Neuronal stem cell (in vitro differentiated cells): ENCODE data around the gene USP10.
A peak's percentile ranks its signal among the peaks of the same experiment; 100 is the strongest.

Source experiments
- DNase-seq: peaks from one replicate; pipeline ENCODE4 v3.0.0-alpha.2; 2013; ENCODE audit warnings: low spot score
- H2AFZ ChIP-seq: one replicate; pipeline ENCODE4 v1.6.1; 2013; ENCODE audit warnings: mild to moderate bottlenecking, low read length, inconsistent platforms
- H2AK5ac ChIP-seq: 2 replicates; pipeline ENCODE4 v1.6.1; 2013; ENCODE audit warnings: low read depth, mild to moderate bottlenecking, inconsistent platforms, low read length, moderate library complexity, mixed read lengths
- H2BK120ac ChIP-seq: 2 replicates; pipeline ENCODE4 v1.6.1; 2013; ENCODE audit warnings: low read depth, mild to moderate bottlenecking, inconsistent platforms, low read length, moderate library complexity, mixed read lengths
- H2BK12ac ChIP-seq: one replicate; pipeline ENCODE4 v1.6.1; 2013; ENCODE audit warnings: low read length, inconsistent platforms
- H2BK15ac ChIP-seq: 2 replicates; pipeline ENCODE4 v1.6.1; 2013; ENCODE audit warnings: mild to moderate bottlenecking, low read length, inconsistent platforms, mixed read lengths
- H2BK5ac ChIP-seq: one replicate; pipeline ENCODE4 v1.6.1; 2013; ENCODE audit warnings: inconsistent platforms, mild to moderate bottlenecking, low read length, moderate library complexity
- H3K14ac ChIP-seq: one replicate; pipeline ENCODE4 v1.6.1; 2013; ENCODE audit warnings: low read length, inconsistent platforms
- H3K18ac ChIP-seq: 2 replicates; pipeline ENCODE4 v1.6.1; 2013; ENCODE audit warnings: low read length, inconsistent platforms
- H3K23ac ChIP-seq: 2 replicates; pipeline ENCODE4 v1.6.1; 2013; ENCODE audit warnings: low read depth, mild to moderate bottlenecking, mixed read lengths, low read length, inconsistent platforms; ENCODE audit not compliant: poor library complexity
- H3K27ac ChIP-seq: replicated peaks from 3 replicates; pipeline ENCODE4 v1.5.1; 2013; ENCODE audit warnings: low read length, inconsistent platforms
- H3K27me3 ChIP-seq, 3 experiments: 2 replicates each; pipeline ENCODE4 v1.6.1; 2013; ENCODE audit warnings: low read length in 3 of 3, mild to moderate bottlenecking in 2 of 3, inconsistent platforms in 1 of 3, low read depth in 1 of 3, mixed read lengths in 1 of 3, moderate library complexity in 1 of 3; ENCODE audit not compliant: control insufficient read depth in 3 of 3, insufficient read depth in 3 of 3
- H3K36me3 ChIP-seq, 2 donors: replicated peaks in 1 of 2; 2 replicates each; pipeline ENCODE4 v1.6.1; 2013; ENCODE audit warnings: low read length in 2 of 2; ENCODE audit not compliant: control insufficient read depth in 2 of 2, insufficient read depth in 2 of 2
- H3K4ac ChIP-seq: 2 replicates; pipeline ENCODE4 v1.6.1; 2013; ENCODE audit warnings: inconsistent platforms, mild to moderate bottlenecking, low read length, moderate library complexity
- H3K4me1 ChIP-seq, 2 donors: 1 replicate in 1 of 2; 2 replicates in 1 of 2; pipeline ENCODE4 v1.6.1; 2013; ENCODE audit warnings: low read length in 2 of 2, low read depth in 1 of 2; ENCODE audit not compliant: control insufficient read depth in 2 of 2, insufficient read depth in 1 of 2
- H3K4me2 ChIP-seq: one replicate; pipeline ENCODE4 v1.6.1; 2013; ENCODE audit warnings: mild to moderate bottlenecking, low read length, inconsistent platforms; ENCODE audit not compliant: insufficient read depth, poor library complexity, severe bottlenecking
- H3K4me3 ChIP-seq, 2 donors: 2 replicates each; pipeline ENCODE4 v1.5.1; 2013; ENCODE audit warnings: low read length in 2 of 2, mild to moderate bottlenecking in 2 of 2, inconsistent platforms in 1 of 2, moderate library complexity in 1 of 2
- H3K79me1 ChIP-seq: one replicate; pipeline ENCODE4 v1.6.1; 2013; ENCODE audit warnings: low read depth, mild to moderate bottlenecking, inconsistent platforms, low read length, moderate library complexity
- H3K9ac ChIP-seq: one replicate; pipeline ENCODE4 v1.6.1; 2013; ENCODE audit warnings: mild to moderate bottlenecking, low read depth, low read length, inconsistent platforms; ENCODE audit not compliant: poor library complexity
- H3K9me3 ChIP-seq, 2 donors: replicated peaks in 1 of 2; 2 replicates each; pipeline versions ENCODE3 to v1.6.1; 2013; ENCODE audit warnings: low read length in 2 of 2, mild to moderate bottlenecking in 2 of 2, inconsistent platforms in 1 of 2, low read depth in 1 of 2, mixed read lengths in 1 of 2, moderate library complexity in 1 of 2; ENCODE audit not compliant: control insufficient read depth in 2 of 2, insufficient read depth in 1 of 2
- H4K8ac ChIP-seq: one replicate; pipeline ENCODE4 v1.6.1; 2013; ENCODE audit warnings: low read depth, mild to moderate bottlenecking, inconsistent platforms, low read length, moderate library complexity
- H4K91ac ChIP-seq: one replicate; pipeline ENCODE4 v1.6.1; 2013; ENCODE audit warnings: low read length, low read depth, mild to moderate bottlenecking, inconsistent platforms; ENCODE audit not compliant: poor library complexity
- WGBS, 2 donors: extraction: QIAGEN DNeasy Blood & Tissue Kit; methylation state at CpG; one replicate each; pipeline ENCODE4 v1.1.7; 2013; ENCODE audit warnings: missing lambda C conversion rate in 2 of 2, mixed read lengths in 1 of 2; ENCODE audit not compliant: insufficient read length in 2 of 2, insufficient replicate concordance in 1 of 2; ENCODE audit errors: extremely low coverage in 2 of 2; 5-methylcytosine and 5-hydroxymethylcytosine counted together

USP10 gene

DNA sequence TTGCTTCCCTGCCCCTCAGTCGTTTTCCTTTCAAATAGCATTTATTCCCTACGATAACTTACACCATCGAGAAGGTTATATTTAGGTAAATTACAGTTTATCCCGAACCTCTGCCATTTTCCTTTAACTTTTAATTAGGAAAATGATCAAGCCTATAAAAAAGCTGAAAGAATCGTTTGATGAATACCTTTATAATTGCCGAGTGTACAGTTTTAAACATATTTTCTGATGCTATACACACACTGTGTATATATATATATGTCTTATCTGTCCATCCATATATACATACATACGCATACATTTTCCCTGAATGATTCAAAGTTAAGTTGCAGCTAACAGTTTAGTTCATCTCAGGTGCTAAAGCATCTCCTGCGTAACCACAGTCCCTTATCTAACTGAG lies 63.4 kb downstream of the USP10 start:
- no peaks in the 10 kb centered on the region for H3K9me3 ChIP-seq
- no peak overlapping the region for H4K8ac ChIP-seq
- H2AK5ac ChIP-seq: no peak overlapping the region
- no peak overlapping the region for H2BK12ac ChIP-seq
- no peak for DNase-seq
- H3K27me3 ChIP-seq: no peaks in the 10 kb centered on the region
- no peak overlapping the region for H3K27ac ChIP-seq
- no peak overlapping the region for H2AFZ ChIP-seq
- no peak overlapping the region for H3K9ac ChIP-seq
- peaks cover 0 to 13% of the 10 kb centered on the region in 2 donors for H3K4me1 ChIP-seq
- H4K91ac ChIP-seq: no peak overlapping the region
- no CpG with 5 or more reads among the region's 8 CpGs for WGBS, 2 donors
- H3K79me1 ChIP-seq: peaks cover 3% of the 10 kb centered on the region
- no peak overlapping the region for H3K4ac ChIP-seq
- no peak overlapping the region for H3K18ac ChIP-seq
- no peak overlapping the region for H3K4me2 ChIP-seq
- H2BK5ac ChIP-seq: no peak overlapping the region
- H3K14ac ChIP-seq: no peak overlapping the region
- H2BK15ac ChIP-seq: no peak overlapping the region
- H3K4me3 ChIP-seq: no peak overlapping the region
- H3K36me3 ChIP-seq: peaks cover 40 to 96% of the 10 kb centered on the region in 2 donors
- H2BK120ac ChIP-seq: no peak overlapping the region
- H3K23ac ChIP-seq: no peak overlapping the region

DNA sequence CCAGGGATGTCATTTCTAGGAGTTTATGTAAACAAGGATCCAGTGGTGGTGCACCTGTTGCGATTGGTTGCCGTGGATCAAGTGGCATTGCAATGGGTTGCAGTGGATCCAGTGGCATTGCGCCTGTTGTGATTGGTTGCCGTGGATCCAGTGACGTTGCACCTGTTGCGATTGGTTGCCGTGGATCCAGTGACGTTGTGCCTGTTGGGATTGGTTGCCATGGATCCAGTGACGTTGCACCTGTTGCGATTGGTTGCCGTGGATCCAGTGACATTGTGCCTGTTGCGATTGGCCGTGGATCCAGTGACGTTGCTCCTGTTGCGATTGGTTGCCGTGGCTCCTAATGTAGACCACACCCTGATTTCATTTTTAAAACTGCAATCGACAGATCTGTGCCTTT lies 63.8 kb downstream of the USP10 start:
- H3K23ac ChIP-seq: no peak overlapping the region
- peaks cover 3% of the 10 kb centered on the region for H3K79me1 ChIP-seq
- no peak overlapping the region for H2BK120ac ChIP-seq
- peaks cover 38 to 97% of the 10 kb centered on the region in 2 donors for H3K36me3 ChIP-seq
- no peak overlapping the region for H2BK15ac ChIP-seq
- H3K18ac ChIP-seq: no peak overlapping the region
- no peaks in the 10 kb centered on the region for H3K27me3 ChIP-seq
- H3K4me3 ChIP-seq: peak overlapping the region in 1 of 2 donors; percentile 64
- no peak overlapping the region for H4K91ac ChIP-seq
- H3K27ac ChIP-seq: no peak overlapping the region
- no peak overlapping the region for H2BK12ac ChIP-seq
- H2AK5ac ChIP-seq: no peak overlapping the region
- no peaks in the 10 kb centered on the region for H3K9me3 ChIP-seq
- no peak overlapping the region for H4K8ac ChIP-seq
- no peak overlapping the region for H2BK5ac ChIP-seq
- H3K4ac ChIP-seq: no peak overlapping the region
- no peak overlapping the region for H3K4me2 ChIP-seq
- no peak overlapping the region for H3K14ac ChIP-seq
- no CpG with 5 or more reads among the region's 17 CpGs for WGBS, 2 donors
- DNase-seq: no peak
- H2AFZ ChIP-seq: no peak overlapping the region
- peaks cover 0 to 13% of the 10 kb centered on the region in 2 donors for H3K4me1 ChIP-seq
- no peak overlapping the region for H3K9ac ChIP-seq

DNA sequence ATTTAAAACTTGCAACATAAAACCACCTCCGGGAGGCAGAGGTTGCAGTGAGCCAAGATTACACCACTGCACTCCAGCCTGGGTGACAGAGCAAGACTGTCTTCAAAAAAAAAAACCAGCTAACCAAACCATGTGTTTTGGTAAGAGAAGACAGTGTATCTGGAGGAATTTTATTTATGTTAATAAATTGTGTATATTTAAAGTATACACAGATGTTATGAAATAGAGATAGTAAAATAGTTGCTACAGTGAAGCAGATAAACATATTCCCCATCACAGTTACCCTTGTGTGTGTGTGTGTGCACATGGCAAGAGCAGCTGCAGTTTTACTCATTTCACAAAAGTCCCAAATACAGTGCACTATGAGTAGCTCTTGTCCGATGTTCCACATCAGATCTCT lies 65.2 kb downstream of the USP10 start:
- H3K14ac ChIP-seq: no peak overlapping the region
- no peak overlapping the region for H3K4me2 ChIP-seq
- H3K9ac ChIP-seq: no peak overlapping the region
- H2AFZ ChIP-seq: no peak overlapping the region
- H2BK15ac ChIP-seq: no peak overlapping the region
- H2BK5ac ChIP-seq: no peak overlapping the region
- no peak overlapping the region for H2BK12ac ChIP-seq
- no peaks in the 10 kb centered on the region for H3K9me3 ChIP-seq
- H4K91ac ChIP-seq: no peak overlapping the region
- H2BK120ac ChIP-seq: no peak overlapping the region
- H2AK5ac ChIP-seq: no peak overlapping the region
- H3K27ac ChIP-seq: no peak overlapping the region
- no CpG with 5 or more reads among the region's 2 CpGs for WGBS, 2 donors
- no peak overlapping the region for H3K23ac ChIP-seq
- peaks cover 0 to 13% of the 10 kb centered on the region in 2 donors for H3K4me1 ChIP-seq
- no peaks in the 10 kb centered on the region for H3K27me3 ChIP-seq
- H3K18ac ChIP-seq: no peak overlapping the region
- no peak for DNase-seq
- H3K4me3 ChIP-seq: no peak overlapping the region
- no peak overlapping the region for H4K8ac ChIP-seq
- no peak overlapping the region for H3K4ac ChIP-seq
- peaks cover 47 to 97% of the 10 kb centered on the region in 2 donors for H3K36me3 ChIP-seq
- H3K79me1 ChIP-seq: peaks cover 3% of the 10 kb centered on the region

DNA sequence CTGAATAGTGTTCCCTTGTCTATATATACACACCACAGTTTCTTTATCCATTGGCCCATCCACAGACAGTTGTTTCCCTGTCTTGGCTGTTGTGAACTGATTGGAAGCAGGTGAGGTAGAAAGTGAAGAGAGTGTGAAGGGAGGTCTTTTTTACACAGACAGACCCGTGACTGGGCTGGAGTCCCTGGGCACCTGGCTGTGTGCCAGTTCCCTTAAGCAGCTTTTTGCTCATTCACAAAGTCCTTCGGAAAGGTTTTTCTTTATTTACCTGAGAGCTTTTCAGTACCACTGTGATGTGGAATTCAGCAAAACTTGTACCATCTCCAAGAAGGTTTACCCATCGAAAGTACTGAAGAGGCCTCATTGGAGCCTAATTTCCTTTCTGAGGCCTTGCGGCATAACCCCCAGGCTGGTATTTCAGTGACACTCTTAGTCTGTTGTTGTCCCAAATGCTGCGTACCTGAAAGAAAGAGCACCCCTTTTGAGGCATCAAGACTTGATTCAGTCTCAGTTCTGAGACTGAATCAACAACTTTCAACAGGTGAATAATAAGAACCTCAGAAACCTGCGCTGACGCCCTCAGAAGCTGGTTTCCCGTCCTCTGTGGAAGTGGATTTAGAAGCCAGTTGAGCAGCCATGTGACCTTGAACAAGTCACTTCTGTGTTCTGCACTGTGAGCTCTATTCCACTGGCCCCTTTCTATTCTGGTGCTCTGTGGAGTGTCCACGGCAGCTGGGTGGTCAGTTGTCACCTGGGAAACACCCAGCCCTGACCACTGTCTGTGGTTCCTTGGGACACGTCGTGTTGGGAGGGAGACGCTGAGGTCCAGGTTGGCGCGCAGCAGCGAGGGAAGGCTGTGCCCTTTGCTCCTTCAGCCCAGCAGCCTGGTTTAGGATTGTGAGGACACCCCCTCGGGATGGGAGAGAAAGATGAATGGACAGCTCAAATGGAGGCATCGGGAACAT lies 66.1 kb downstream of the USP10 start:
- no CpG with 5 or more reads among the region's 17 CpGs for WGBS, 2 donors
- DNase-seq: no peak
- peaks cover 47 to 94% of the 10 kb centered on the region in 2 donors for H3K36me3 ChIP-seq

More for the DNA sequence above, 66.1 kb downstream of the USP10 start:
- H3K18ac ChIP-seq: peak overlapping the region; percentile 1
- H4K8ac ChIP-seq: no peak overlapping the region
- no peak overlapping the region for H2BK15ac ChIP-seq
- H3K9ac ChIP-seq: no peak overlapping the region
- H4K91ac ChIP-seq: no peak overlapping the region
- peaks cover 0 to 13% of the 10 kb centered on the region in 2 donors for H3K4me1 ChIP-seq
- no peak overlapping the region for H3K4me2 ChIP-seq
- H2BK5ac ChIP-seq: no peak overlapping the region
- peak overlapping the region; percentile 34 for H3K27ac ChIP-seq
- no peak overlapping the region for H2BK120ac ChIP-seq
- H2BK12ac ChIP-seq: no peak overlapping the region
- H3K23ac ChIP-seq: no peak overlapping the region
- H3K9me3 ChIP-seq: no peaks in the 10 kb centered on the region
- peaks cover 3% of the 10 kb centered on the region for H3K79me1 ChIP-seq
- no peak overlapping the region for H2AFZ ChIP-seq
- H3K4me3 ChIP-seq: no peak overlapping the region
- H2AK5ac ChIP-seq: no peak overlapping the region
- no peak overlapping the region for H3K4ac ChIP-seq
- H3K14ac ChIP-seq: no peak overlapping the region
- no peaks in the 10 kb centered on the region for H3K27me3 ChIP-seq
